Neural progenitor cell (in vitro differentiated cells): ENCODE data around the gene ERC1. TPM values are rescaled to one million over a fixed set of nuclear protein-coding genes. Genes with fewer than 3 reads are reported as not detected.

Source experiments
- DNase-seq: peaks from one replicate; pipeline ENCODE4 v3.0.0-alpha.2; 2016; ENCODE audit warnings: low spot score
- H2AFZ ChIP-seq: fragments of 200-600 bp; sonication (generic); replicated peaks from 2 replicates; pipeline ENCODE4 v1.6.1; 2016; ENCODE audit warnings: antibody characterized with exemption
- H3F3A ChIP-seq: fragments of 200-600 bp; sonication (generic); 2 replicates; pipeline ENCODE4 v1.6.1; 2016; ENCODE audit warnings: antibody characterized with exemption, low read depth
- H3K27ac ChIP-seq: fragments of 200-600 bp; sonication (generic); 2 replicates; pipeline ENCODE4 v1.5.1; 2016; ENCODE audit warnings: mild to moderate bottlenecking
- H3K27me3 ChIP-seq: fragments of 200-600 bp; sonication (generic); 2 replicates; pipeline ENCODE4 v1.6.1; 2016; ENCODE audit warnings: mild to moderate bottlenecking, moderate library complexity
- H3K36me3 ChIP-seq: fragments of 200-600 bp; sonication (generic); 2 replicates; pipeline ENCODE4 v1.5.1; 2016
- H3K4me1 ChIP-seq: fragments of 200-600 bp; sonication (generic); 2 replicates; pipeline ENCODE4 v1.6.1; 2016; ENCODE audit warnings: mixed run types
- H3K4me2 ChIP-seq: fragments of 200-600 bp; sonication (generic); 2 replicates; pipeline ENCODE4 v1.6.1; 2016
- H3K4me3 ChIP-seq: fragments of 200-600 bp; sonication (generic); 2 replicates; pipeline ENCODE4 v1.5.1; 2016
- H3K79me2 ChIP-seq: fragments of 200-600 bp; sonication (generic); 2 replicates; pipeline ENCODE4 v1.6.1; 2016; ENCODE audit warnings: low read depth
- H3K9ac ChIP-seq: fragments of 200-600 bp; sonication (generic); 2 replicates; pipeline ENCODE4 v1.6.1; 2016
- H3K9me3 ChIP-seq: fragments of 200-600 bp; sonication (generic); 2 replicates; pipeline ENCODE4 v1.5.1; 2016; ENCODE audit warnings: low read depth
- H4K20me1 ChIP-seq: fragments of 200-600 bp; sonication (generic); 2 replicates; pipeline ENCODE4 v1.6.1; 2016; ENCODE audit warnings: low read depth
- H3K27ac Mint-ChIP-seq: 3 replicates; pipeline ENCODE4 v1.8.0; 2021; ENCODE audit warnings: mixed read lengths
- H3K27me3 Mint-ChIP-seq: 2 replicates; pipeline ENCODE4 v1.8.0; 2022; ENCODE audit warnings: low read depth, mild to moderate bottlenecking, inconsistent platforms, moderate library complexity, mixed read lengths; ENCODE audit not compliant: insufficient read depth
- H3K36me3 Mint-ChIP-seq: 3 replicates; pipeline ENCODE4 v1.8.0; 2021; ENCODE audit warnings: mixed read lengths
- H3K4me1 Mint-ChIP-seq: 3 replicates; pipeline ENCODE4 v1.8.0; 2021; ENCODE audit warnings: mixed read lengths
- H3K4me3 Mint-ChIP-seq: 3 replicates; pipeline ENCODE4 v1.8.0; 2021; ENCODE audit warnings: mild to moderate bottlenecking, moderate library complexity, mixed read lengths
- H3K9me3 Mint-ChIP-seq: 3 replicates; pipeline ENCODE4 v1.8.0; 2020; ENCODE audit warnings: mixed read lengths
- EZH2 ChIP-seq: fragments of 200-600 bp; sonication (generic); IDR thresholded peaks from 2 replicates; pipeline ENCODE4 v1.6.1; 2017; ENCODE audit warnings: antibody characterized with exemption, mild to moderate bottlenecking, moderate library complexity
- EZH2phosphoT487 ChIP-seq: fragments of 200-600 bp; sonication (generic); IDR thresholded peaks from 2 replicates; pipeline ENCODE4 v1.6.1; 2017; ENCODE audit warnings: antibody characterized with exemption
- total RNA-seq: library from RNA; depleted of rRNA; stranded (reverse); fragments of >200 nt; gene quantifications from 2 replicates; pipeline ENCODE4 v1.2.3, GENCODE V29; 2015; ENCODE audit warnings: low replicate concordance
- TF ChIP-seq, protein P1 (sequence below): fragments of 200-600 bp; sonication (generic); IDR thresholded peaks from 2 replicates; pipeline ENCODE4 v1.5.1; 2017; ENCODE audit warnings: antibody characterized with exemption, mild to moderate bottlenecking

The ERC1 gene
- total RNA-seq, 1 donor from 2014 or later: 27.5 TPM

DNA sequence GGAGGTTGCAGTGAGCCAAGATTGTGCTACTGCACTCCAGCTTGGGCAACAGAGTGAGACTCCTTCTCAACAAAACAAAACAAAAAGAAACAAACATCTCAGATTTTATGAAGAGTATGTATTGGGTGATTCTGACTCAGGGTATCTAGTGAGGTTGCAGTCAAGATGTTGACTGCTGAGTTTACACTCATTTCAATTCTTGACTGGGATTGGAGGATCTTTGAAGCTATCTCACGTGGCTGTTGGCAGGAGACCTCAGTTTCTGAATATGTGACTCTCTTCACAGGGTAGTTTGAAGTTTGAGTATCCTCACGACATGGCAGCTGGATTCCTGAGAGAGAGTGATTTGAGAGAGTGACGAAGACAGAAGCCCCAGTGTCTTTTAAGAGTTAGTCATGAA lies 29.4 kb downstream of the ERC1 start:
- peaks cover 3% of the 10 kb centered on the region for H3K9me3 Mint-ChIP-seq
- no peak overlapping the region for H3K4me3 ChIP-seq
- TF ChIP-seq EZH2: no peak
- TF ChIP-seq, protein P1, sequence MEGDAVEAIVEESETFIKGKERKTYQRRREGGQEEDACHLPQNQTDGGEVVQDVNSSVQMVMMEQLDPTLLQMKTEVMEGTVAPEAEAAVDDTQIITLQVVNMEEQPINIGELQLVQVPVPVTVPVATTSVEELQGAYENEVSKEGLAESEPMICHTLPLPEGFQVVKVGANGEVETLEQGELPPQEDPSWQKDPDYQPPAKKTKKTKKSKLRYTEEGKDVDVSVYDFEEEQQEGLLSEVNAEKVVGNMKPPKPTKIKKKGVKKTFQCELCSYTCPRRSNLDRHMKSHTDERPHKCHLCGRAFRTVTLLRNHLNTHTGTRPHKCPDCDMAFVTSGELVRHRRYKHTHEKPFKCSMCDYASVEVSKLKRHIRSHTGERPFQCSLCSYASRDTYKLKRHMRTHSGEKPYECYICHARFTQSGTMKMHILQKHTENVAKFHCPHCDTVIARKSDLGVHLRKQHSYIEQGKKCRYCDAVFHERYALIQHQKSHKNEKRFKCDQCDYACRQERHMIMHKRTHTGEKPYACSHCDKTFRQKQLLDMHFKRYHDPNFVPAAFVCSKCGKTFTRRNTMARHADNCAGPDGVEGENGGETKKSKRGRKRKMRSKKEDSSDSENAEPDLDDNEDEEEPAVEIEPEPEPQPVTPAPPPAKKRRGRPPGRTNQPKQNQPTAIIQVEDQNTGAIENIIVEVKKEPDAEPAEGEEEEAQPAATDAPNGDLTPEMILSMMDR: no peak
- no peak for TF ChIP-seq EZH2phosphoT487
- H3F3A ChIP-seq: no peaks in the 10 kb centered on the region
- H3K27ac ChIP-seq: no peak overlapping the region
- H3K27me3 Mint-ChIP-seq: no peaks in the 10 kb centered on the region
- no peaks in the 10 kb centered on the region for H3K9me3 ChIP-seq
- H3K36me3 Mint-ChIP-seq: peaks cover 15% of the 10 kb centered on the region
- no peaks in the 10 kb centered on the region for H3K4me1 ChIP-seq
- H3K27me3 ChIP-seq: no peaks in the 10 kb centered on the region
- H3K36me3 ChIP-seq: no peaks in the 10 kb centered on the region
- H3K4me2 ChIP-seq: no peak overlapping the region
- H2AFZ ChIP-seq: no peak overlapping the region
- H3K4me3 Mint-ChIP-seq: no peak overlapping the region
- H4K20me1 ChIP-seq: no peaks in the 10 kb centered on the region
- H3K4me1 Mint-ChIP-seq: no peaks in the 10 kb centered on the region
- no peak overlapping the region for H3K27ac Mint-ChIP-seq
- H3K9ac ChIP-seq: no peak overlapping the region
- DNase-seq: no peak
- H3K79me2 ChIP-seq: peaks cover 31% of the 10 kb centered on the region

DNA sequence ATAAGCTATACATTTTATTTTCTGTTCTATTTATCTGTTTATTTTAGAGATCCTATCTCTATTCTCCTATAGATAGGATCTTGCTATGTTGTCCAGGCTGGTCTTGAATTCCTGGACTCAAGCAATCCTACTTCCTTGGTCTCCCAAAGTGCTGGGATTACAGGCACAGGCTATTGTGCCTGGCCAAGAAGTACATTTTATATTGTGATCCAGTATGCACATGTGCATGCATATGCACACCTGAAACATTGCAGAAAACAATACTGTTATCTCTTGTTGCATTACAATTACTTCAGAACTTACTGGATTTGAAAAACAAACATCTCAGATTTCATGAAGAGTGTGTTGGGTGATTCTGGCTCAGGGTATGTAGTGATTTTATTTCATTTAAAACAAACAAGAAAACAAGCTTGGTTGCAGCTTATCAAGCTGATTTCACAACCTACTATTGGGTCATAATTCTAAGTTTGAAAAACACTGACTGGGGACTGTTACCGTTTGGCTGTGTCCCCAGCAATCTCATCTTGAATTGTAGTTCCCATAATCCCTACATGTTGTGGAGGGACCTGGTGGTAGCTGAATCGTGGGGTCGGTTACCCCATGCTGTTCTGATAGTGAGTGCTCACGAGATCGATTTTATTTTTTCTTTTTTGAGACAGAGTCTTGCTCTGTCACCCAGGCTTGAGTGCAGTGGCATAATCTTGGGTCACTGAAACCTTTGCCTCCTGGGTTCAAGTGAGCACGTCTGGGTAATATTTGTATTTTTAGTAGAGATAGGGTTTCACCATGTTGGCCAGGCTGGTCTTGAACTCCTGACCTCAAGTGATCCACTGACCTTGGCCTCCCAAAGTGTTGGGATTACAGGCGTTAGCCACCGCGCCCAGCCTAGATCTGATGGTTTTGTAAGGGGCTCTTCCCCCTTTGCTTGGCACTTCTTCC lies 31.3 kb downstream of the ERC1 start:
- no peak for TF ChIP-seq EZH2phosphoT487
- no peak for TF ChIP-seq EZH2
- TF ChIP-seq, protein P1: no peak
- Histone ChIP-seq H3K36me3 (no peaks in the 10 kb centered on the region), H3K27ac (no peak overlapping the region), H3K4me1 (no peaks in the 10 kb centered on the region), H3K4me2 (no peak overlapping the region), H2AFZ (no peak overlapping the region), H4K20me1 (no peaks in the 10 kb centered on the region), H3F3A (no peaks in the 10 kb centered on the region), H3K4me3 (no peak overlapping the region), H3K79me2 (peaks cover 21% of the 10 kb centered on the region), H3K9me3 (no peaks in the 10 kb centered on the region), H3K27me3 (no peaks in the 10 kb centered on the region), H3K9ac (no peak overlapping the region)
- peaks cover 15% of the 10 kb centered on the region for H3K36me3 Mint-ChIP-seq
- peaks cover 3% of the 10 kb centered on the region for H3K9me3 Mint-ChIP-seq
- no peaks in the 10 kb centered on the region for H3K4me1 Mint-ChIP-seq
- no peak for DNase-seq
- no peak overlapping the region for H3K4me3 Mint-ChIP-seq
- H3K27me3 Mint-ChIP-seq: no peaks in the 10 kb centered on the region
- no peak overlapping the region for H3K27ac Mint-ChIP-seq

DNA sequence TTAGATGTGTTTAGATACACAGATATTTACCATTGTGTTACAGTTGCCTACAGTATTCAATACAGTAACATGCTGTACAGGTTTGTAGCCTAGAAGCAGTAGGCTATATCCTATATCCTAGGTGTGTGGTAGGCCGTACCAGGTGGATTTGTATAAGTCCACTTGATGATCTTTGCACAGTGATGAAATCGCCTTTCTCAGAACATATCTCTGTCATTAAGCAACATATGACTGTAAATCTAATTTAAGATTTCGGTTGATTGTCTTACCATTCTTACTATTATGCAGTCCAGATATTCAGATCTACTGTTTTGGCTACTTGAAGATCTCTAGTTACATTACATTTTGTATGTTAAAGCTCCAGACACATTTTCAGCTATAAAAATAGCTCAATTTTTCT lies 39.8 kb downstream of the ERC1 start:
- no peaks in the 10 kb centered on the region for H3K9me3 Mint-ChIP-seq

More for the DNA sequence above, 39.8 kb downstream of the ERC1 start:
- Histone ChIP-seq H3K79me2 (peaks cover 9% of the 10 kb centered on the region), H2AFZ (no peak overlapping the region), H4K20me1 (no peaks in the 10 kb centered on the region), H3K36me3 (peaks cover 2% of the 10 kb centered on the region), H3K9ac (no peak overlapping the region), H3K4me1 (no peaks in the 10 kb centered on the region), H3K4me3 (no peak overlapping the region), H3K27ac (no peak overlapping the region), H3F3A (no peaks in the 10 kb centered on the region), H3K4me2 (no peak overlapping the region), H3K9me3 (no peaks in the 10 kb centered on the region), H3K27me3 (no peaks in the 10 kb centered on the region)
- no peak overlapping the region for H3K27ac Mint-ChIP-seq
- DNase-seq: no peak
- H3K36me3 Mint-ChIP-seq: peaks cover 21% of the 10 kb centered on the region
- no peaks in the 10 kb centered on the region for H3K4me1 Mint-ChIP-seq
- TF ChIP-seq EZH2 (no peak), EZH2phosphoT487 (no peak)
- TF ChIP-seq, protein P1: no peak
- H3K4me3 Mint-ChIP-seq: no peak overlapping the region
- peaks cover 4% of the 10 kb centered on the region for H3K27me3 Mint-ChIP-seq
